NB4 (cell line): Measurements from ENCODE around the gene PDK4.
"Not testable (repeated sequence)": the region's sequence is repeated elsewhere in the genome, so short reads cannot be mapped to it uniquely, and the experiment has no call there.

Experiments
- CTCF ChIP-seq: IDR thresholded peaks from one replicate; pipeline ENCODE4 v1.5.1; 2012; ENCODE audit warnings: low read depth, low read length
- POLR2A ChIP-seq: IDR thresholded peaks from 2 replicates; pipeline ENCODE4 v1.6.1; 2011; ENCODE audit warnings: mild to moderate bottlenecking; ENCODE audit not compliant: insufficient read length; ENCODE audit errors: extremely low read depth

GRCh38 chr7:95604811-95605210, 8.5 kb upstream of the PDK4 start:
- TF ChIP-seq CTCF, POLR2A: not testable (repeated sequence)
